HUES64 (cell line): ENCODE data around the gene ZNF616. TPM values are rescaled to one million over a fixed set of nuclear protein-coding genes. Genes with fewer than 3 reads are reported as not detected.

ENCODE experiments used
- H3K27ac ChIP-seq: 2 replicates; pipeline ENCODE4 v1.7.0; 2013; ENCODE audit warnings: low read depth, low read length, inconsistent platforms
- H3K27me3 ChIP-seq: 2 replicates; pipeline ENCODE4 v1.6.1; 2013; ENCODE audit warnings: mild to moderate bottlenecking, low read length; ENCODE audit not compliant: insufficient read depth
- H3K36me3 ChIP-seq: 2 replicates; pipeline ENCODE4 v1.6.1; 2013; ENCODE audit warnings: mild to moderate bottlenecking, low read length; ENCODE audit not compliant: insufficient read depth
- H3K4me1 ChIP-seq: 2 replicates; pipeline ENCODE4 v1.6.1; 2013; ENCODE audit warnings: mild to moderate bottlenecking, low read length, moderate library complexity; ENCODE audit not compliant: insufficient read depth
- H3K4me3 ChIP-seq: 2 replicates; pipeline ENCODE4 v1.5.1; 2013; ENCODE audit warnings: mild to moderate bottlenecking, low read length, moderate library complexity
- H3K9ac ChIP-seq: 2 replicates; pipeline ENCODE4 v1.6.1; 2013; ENCODE audit warnings: mild to moderate bottlenecking, low read depth, low read length
- H3K9me3 ChIP-seq: 2 replicates; pipeline ENCODE4 v1.6.1; 2013; ENCODE audit warnings: low read depth, low read length; ENCODE audit not compliant: insufficient read depth
- WGBS: fragments of 150-250, 120-280 bp; methylation state at CpG from one replicate; pipeline ENCODE4 v1.1.7; 2013; ENCODE audit warnings: missing lambda C conversion rate; 5-methylcytosine and 5-hydroxymethylcytosine counted together
- polyA plus RNA-seq, 2 experiments: library from polyadenylated mRNA; stranded (reverse); fragments of 50-300 nt; gene quantifications; one replicate each; pipeline ENCODE4 v1.2.3, GENCODE V29; 2013

Gene ZNF616
- polyA plus RNA-seq (2013, experiment 1 of 2), result 12.8 TPM
- 13.2 TPM for polyA plus RNA-seq (2013, experiment 2 of 2)

- Histone ChIP-seq H3K9ac (peak within 1 kb of the TSS; percentile 87), H3K27me3 (no peaks in the 10 kb centered on the region), H3K4me3 (peak within 1 kb of the TSS; percentile 87), H3K36me3 (peaks cover 18% of the 10 kb centered on the region), H3K27ac (peak within 1 kb of the TSS; percentile 85), H3K4me1 (peaks cover 5% of the 10 kb centered on the region), H3K9me3 (peaks cover 6% of the 10 kb centered on the region; the same call in 1 of the 2 replicates)
- WGBS, result under 1% methylated on average over 49 of the region's 49 CpGs
Observed at GRCh38 chr19:52139252-52140031, at the start of gene ZNF616. ZNF616 (minus strand) TSS chr19:52139938; CDS start chr19:52130512, 9,426 bp downstream.

- H3K4me3 ChIP-seq, result peak overlapping the region; percentile 57
- WGBS, result 4% methylated on average over 31 of the region's 32 CpGs
- H3K27ac ChIP-seq, result peak overlapping the region; percentile 88
Observed at GRCh38 chr19:52188822-52189734, 49.3 kb upstream of the ZNF616 start.

GRCh38 chr19:52187407-52187806 lies 47.7 kb upstream of the ZNF616 start:
- no peaks in the 10 kb centered on the region for H3K9me3 ChIP-seq
- H3K4me1 ChIP-seq, result peaks cover 9% of the 10 kb centered on the region
- H3K36me3 ChIP-seq, result peaks cover 3% of the 10 kb centered on the region; the same call in 1 of the 2 replicates
- no peak overlapping the region for H3K4me3 ChIP-seq
- 100% methylated on average over 1 of the region's 1 CpG for WGBS
- no peak overlapping the region for H3K27ac ChIP-seq
- no peaks in the 10 kb centered on the region for H3K27me3 ChIP-seq
- H3K9ac ChIP-seq, result no peak overlapping the region

More at GRCh38 chr19:52188822-52189734, 49.3 kb upstream of the ZNF616 start:
- Histone ChIP-seq H3K9me3 (no peaks in the 10 kb centered on the region), H3K4me1 (peaks cover 9% of the 10 kb centered on the region), H3K9ac (peak overlapping the region; percentile 50), H3K27me3 (no peaks in the 10 kb centered on the region), H3K36me3 (peaks cover 15% of the 10 kb centered on the region)

GRCh38 chr19:52176574-52176973 lies 36.8 kb upstream of the ZNF616 start:
- Histone ChIP-seq H3K27me3 (no peaks in the 10 kb centered on the region), H3K9ac (no peak overlapping the region), H3K9me3 (no peaks in the 10 kb centered on the region), H3K27ac (no peak overlapping the region), H3K4me1 (peaks cover 6% of the 10 kb centered on the region; the same call in 1 of the 2 replicates), H3K36me3 (no peaks in the 10 kb centered on the region), H3K4me3 (no peak overlapping the region)
- 86% methylated on average over 10 of the region's 10 CpGs for WGBS

GRCh38 chr19:52172347-52172746 lies 32.6 kb upstream of the ZNF616 start:
- peaks cover 7% of the 10 kb centered on the region; the same call in 1 of the 2 replicates for H3K27me3 ChIP-seq
- WGBS, result 92% methylated on average over 1 of the region's 1 CpG
- H3K27ac ChIP-seq, result no peak overlapping the region
- no peaks in the 10 kb centered on the region for H3K9me3 ChIP-seq
- H3K4me3 ChIP-seq, result no peak overlapping the region
- no peak overlapping the region for H3K9ac ChIP-seq
- H3K4me1 ChIP-seq, result peaks cover 6% of the 10 kb centered on the region; the same call in 1 of the 2 replicates
- peaks cover 15% of the 10 kb centered on the region for H3K36me3 ChIP-seq

GRCh38 chr19:52171321-52172169 lies 31.8 kb upstream of the ZNF616 start, which contains the start of gene ZNF836:
ZNF836 (minus strand) TSS chr19:52171621; CDS start chr19:52168072, 3,549 bp downstream.
- H3K4me3 ChIP-seq, result peak within 1 kb of the TSS; percentile 95
- 13% methylated on average over 37 of the region's 37 CpGs for WGBS
- no peak within 1 kb of the TSS for H3K27ac ChIP-seq
- H3K27me3 ChIP-seq, result peaks cover 7% of the 10 kb centered on the region; the same call in 1 of the 2 replicates
- H3K36me3 ChIP-seq, result peaks cover 20% of the 10 kb centered on the region
- no peaks in the 10 kb centered on the region for H3K9me3 ChIP-seq
- H3K4me1 ChIP-seq, result peaks cover 6% of the 10 kb centered on the region; the same call in 1 of the 2 replicates
- peak within 1 kb of the TSS; percentile 75 for H3K9ac ChIP-seq

- Histone ChIP-seq H3K9me3 (no peaks in the 10 kb centered on the region), H3K27ac (no peak overlapping the region), H3K9ac (peak overlapping the region; percentile 75), H3K4me3 (peak overlapping the region; percentile 95), H3K36me3 (peaks cover 23% of the 10 kb centered on the region), H3K4me1 (peaks cover 6% of the 10 kb centered on the region; the same call in 1 of the 2 replicates), H3K27me3 (peaks cover 7% of the 10 kb centered on the region; the same call in 1 of the 2 replicates)
- WGBS, result 2% methylated on average over 22 of the region's 22 CpGs
Observed at GRCh38 chr19:52170863-52171320, 31.2 kb upstream of the ZNF616 start.

- 19% methylated on average over 5 of the region's 5 CpGs for WGBS
- Histone ChIP-seq H3K4me3 (peak overlapping the region; percentile 95), H3K27me3 (peaks cover 7% of the 10 kb centered on the region; the same call in 1 of the 2 replicates), H3K36me3 (peaks cover 27% of the 10 kb centered on the region), H3K9ac (peak overlapping the region; percentile 75; the same call in 1 of the 2 replicates), H3K4me1 (peaks cover 6% of the 10 kb centered on the region; the same call in 1 of the 2 replicates), H3K9me3 (no peaks in the 10 kb centered on the region), H3K27ac (no peak overlapping the region)
Observed at GRCh38 chr19:52170304-52170703, 30.6 kb upstream of the ZNF616 start.

GRCh38 chr19:52155596-52156359 lies 16.0 kb upstream of the ZNF616 start:
- Histone ChIP-seq H3K9me3 (peaks cover 83% of the 10 kb centered on the region), H3K4me1 (no peaks in the 10 kb centered on the region), H3K27me3 (no peaks in the 10 kb centered on the region), H3K36me3 (peaks cover 54% of the 10 kb centered on the region), H3K4me3 (no peak overlapping the region), H3K9ac (no peak overlapping the region), H3K27ac (no peak overlapping the region)
- WGBS, result 96% methylated on average over 15 of the region's 15 CpGs
